ENCODE measurements around the gene STUM. TPM values are rescaled to one million over a fixed set of nuclear protein-coding genes. Genes with fewer than 3 reads are reported as not detected.
"Not testable (repeated sequence)": the region's sequence is repeated elsewhere in the genome, so short reads cannot be mapped to it uniquely, and the experiment has no call there.

Gene STUM
- total RNA-seq, 1 experiment from 2014 or later, result not detected

DNA sequence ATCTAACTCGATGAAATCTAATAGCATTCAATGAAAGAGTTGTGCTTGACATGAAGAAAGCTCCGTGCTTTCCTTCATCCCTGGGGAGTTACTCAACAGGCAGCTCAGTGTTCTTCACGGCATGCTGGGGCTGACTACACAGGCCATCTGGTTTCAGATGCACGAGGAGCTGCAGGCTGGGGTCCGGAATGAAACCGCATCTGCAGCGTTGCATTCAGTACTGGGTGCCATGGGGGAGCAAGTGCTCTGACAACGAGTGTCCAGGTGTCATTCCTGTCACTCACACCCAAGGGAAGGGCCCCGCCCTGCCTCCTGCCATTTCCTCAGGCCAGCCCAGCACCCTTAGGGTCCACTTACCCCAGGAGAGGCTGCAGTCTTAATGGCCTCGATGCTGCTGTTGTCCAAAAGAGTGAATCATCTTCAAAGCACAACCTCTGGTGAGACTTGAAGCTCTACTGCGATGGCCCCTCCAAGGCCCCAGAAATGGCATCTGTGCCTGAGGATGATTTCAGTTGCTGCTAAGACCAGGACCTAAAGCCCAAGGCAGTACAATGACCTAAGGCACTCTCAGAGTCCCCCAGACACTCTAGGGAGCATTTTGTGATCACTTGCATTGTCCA, 61.4 kb downstream of the STUM start:
- TF ChIP-seq, protein P1, sequence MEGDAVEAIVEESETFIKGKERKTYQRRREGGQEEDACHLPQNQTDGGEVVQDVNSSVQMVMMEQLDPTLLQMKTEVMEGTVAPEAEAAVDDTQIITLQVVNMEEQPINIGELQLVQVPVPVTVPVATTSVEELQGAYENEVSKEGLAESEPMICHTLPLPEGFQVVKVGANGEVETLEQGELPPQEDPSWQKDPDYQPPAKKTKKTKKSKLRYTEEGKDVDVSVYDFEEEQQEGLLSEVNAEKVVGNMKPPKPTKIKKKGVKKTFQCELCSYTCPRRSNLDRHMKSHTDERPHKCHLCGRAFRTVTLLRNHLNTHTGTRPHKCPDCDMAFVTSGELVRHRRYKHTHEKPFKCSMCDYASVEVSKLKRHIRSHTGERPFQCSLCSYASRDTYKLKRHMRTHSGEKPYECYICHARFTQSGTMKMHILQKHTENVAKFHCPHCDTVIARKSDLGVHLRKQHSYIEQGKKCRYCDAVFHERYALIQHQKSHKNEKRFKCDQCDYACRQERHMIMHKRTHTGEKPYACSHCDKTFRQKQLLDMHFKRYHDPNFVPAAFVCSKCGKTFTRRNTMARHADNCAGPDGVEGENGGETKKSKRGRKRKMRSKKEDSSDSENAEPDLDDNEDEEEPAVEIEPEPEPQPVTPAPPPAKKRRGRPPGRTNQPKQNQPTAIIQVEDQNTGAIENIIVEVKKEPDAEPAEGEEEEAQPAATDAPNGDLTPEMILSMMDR (IDR thresholded peaks at IDR 0.05; ENCODE audit: unreplicated experiment), result no peak
- no TSS peak for BruUV-seq (replicated peaks)
- intact Hi-C loops (cut with micrococcal nuclease; ENCODE audit: unreplicated experiment), result loop anchor here (2.0 to 5.0 kb wide), 2 partner anchors 63 to 188 kb away; no protein-coding TSS in a partner anchor
- Mint-ChIP-seq H3K4me1 (ENCODE audit: low read depth, unreplicated experiment) (no peaks in the 10 kb centered on the region), H3K36me3 (ENCODE audit: insufficient read depth, unreplicated experiment) (no peaks in the 10 kb centered on the region), H3K4me3 (ENCODE audit: low read depth, unreplicated experiment) (no peak overlapping the region), H3K9me3 (ENCODE audit: low read depth, unreplicated experiment) (no peaks in the 10 kb centered on the region), H3K27ac (ENCODE audit: unreplicated experiment) (no peak overlapping the region), H3K27me3 (ENCODE audit: unreplicated experiment) (peaks cover 90% of the 10 kb centered on the region)
- CTCF ChIA-PET, result interaction anchor here (1.1 kb wide), 1 partner anchor 16 kb away, joined by 3 read pairs; no protein-coding TSS in a partner anchor
- no peak for DNase-seq

DNA sequence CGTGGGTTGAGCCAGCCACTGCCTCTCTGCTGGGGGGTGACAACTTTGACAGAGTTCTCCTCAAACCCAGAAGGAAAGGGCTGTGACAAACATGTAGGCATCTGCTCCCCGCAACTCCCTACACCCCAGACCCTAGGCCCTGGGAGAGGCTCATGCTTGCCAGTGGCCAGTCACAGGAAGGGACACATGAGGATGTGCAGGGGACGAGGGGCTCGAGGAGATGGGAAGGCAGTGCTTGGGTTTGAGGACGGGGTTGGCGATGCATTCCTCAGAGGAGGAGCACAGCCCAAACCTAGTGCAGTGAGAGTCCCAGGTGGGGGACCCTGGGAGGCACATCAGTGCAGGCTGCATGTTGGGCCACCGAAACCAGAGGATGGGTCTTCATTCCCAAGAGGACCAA, 62.1 kb downstream of the STUM start:
- Mint-ChIP-seq H3K4me1 (ENCODE audit: low read depth, unreplicated experiment) (no peaks in the 10 kb centered on the region), H3K27ac (ENCODE audit: unreplicated experiment) (no peak overlapping the region), H3K4me3 (ENCODE audit: low read depth, unreplicated experiment) (no peak overlapping the region), H3K27me3 (ENCODE audit: unreplicated experiment) (peaks cover 88% of the 10 kb centered on the region), H3K36me3 (ENCODE audit: insufficient read depth, unreplicated experiment) (no peaks in the 10 kb centered on the region), H3K9me3 (ENCODE audit: low read depth, unreplicated experiment) (no peaks in the 10 kb centered on the region)
- CTCF ChIA-PET, result interaction anchor here (1.1 kb wide), 1 partner anchor 16 kb away, joined by 3 read pairs; no protein-coding TSS in a partner anchor
- DNase-seq, result no peak
- intact Hi-C loops (cut with micrococcal nuclease; ENCODE audit: unreplicated experiment), result loop anchor here (5.0 kb wide), 1 partner anchor 188 kb away; no protein-coding TSS in a partner anchor
- TF ChIP-seq, protein P1 (IDR thresholded peaks at IDR 0.05; ENCODE audit: unreplicated experiment), result no peak
- no TSS peak for BruUV-seq (replicated peaks)

DNA sequence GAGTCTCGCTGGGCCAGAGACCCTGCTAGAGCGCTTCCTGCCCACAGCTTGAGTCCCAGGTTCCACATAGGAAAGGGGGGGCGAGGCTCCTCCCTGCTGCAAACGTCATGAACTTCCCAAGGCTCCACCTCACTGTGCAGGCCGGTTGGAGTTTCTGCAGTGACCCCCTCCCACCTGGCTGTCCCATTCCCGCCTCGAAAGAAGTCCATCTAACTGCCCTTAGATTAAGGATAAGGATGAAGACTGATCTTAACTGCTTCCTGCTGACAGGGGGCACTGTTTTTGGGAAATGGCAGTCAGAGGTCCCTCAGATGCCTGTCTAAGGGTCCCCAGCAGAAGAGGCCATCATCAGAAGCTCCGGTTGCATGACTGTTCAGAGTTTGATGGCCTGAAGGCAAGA, 62.7 kb downstream of the STUM start:
- Mint-ChIP-seq H3K4me3 (ENCODE audit: low read depth, unreplicated experiment) (no peak overlapping the region), H3K27ac (ENCODE audit: unreplicated experiment) (no peak overlapping the region), H3K27me3 (ENCODE audit: unreplicated experiment) (peaks cover 89% of the 10 kb centered on the region), H3K36me3 (ENCODE audit: insufficient read depth, unreplicated experiment) (no peaks in the 10 kb centered on the region), H3K4me1 (ENCODE audit: low read depth, unreplicated experiment) (no peaks in the 10 kb centered on the region), H3K9me3 (ENCODE audit: low read depth, unreplicated experiment) (no peaks in the 10 kb centered on the region)
- CTCF ChIA-PET, result no interaction called here
- DNase-seq, result no peak
- no TSS peak for BruUV-seq (replicated peaks)
- intact Hi-C loops (cut with micrococcal nuclease; ENCODE audit: unreplicated experiment), result loop anchor here (5.0 kb wide), 1 partner anchor 189 kb away; no protein-coding TSS in a partner anchor
- TF ChIP-seq, protein P1 (IDR thresholded peaks at IDR 0.05; ENCODE audit: unreplicated experiment), result no peak

DNA sequence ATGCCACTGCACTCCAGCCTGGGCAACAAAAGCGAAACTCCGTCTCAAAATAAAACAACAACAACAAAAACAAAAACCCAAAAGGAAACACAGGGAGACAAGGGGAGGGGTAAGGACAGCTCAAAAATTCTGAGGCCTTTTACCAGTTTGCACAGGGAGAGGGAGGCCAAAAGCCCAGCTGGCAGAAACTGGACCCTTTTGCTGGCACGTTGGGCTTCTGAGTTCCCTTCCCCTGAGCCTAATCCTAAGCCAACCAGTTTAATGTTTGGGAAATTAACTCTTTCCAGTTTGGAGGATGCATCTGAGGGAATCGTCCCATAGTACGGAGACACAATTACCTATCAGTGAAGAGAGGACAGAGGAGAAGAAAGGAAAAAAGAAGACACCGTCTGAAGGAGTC, 63.4 kb downstream of the STUM start:
- CTCF ChIA-PET, result interaction anchor here (0.6 to 0.7 kb wide), 2 partner anchors 71 to 121 kb away, joined by 3 to 6 read pairs; no protein-coding TSS in a partner anchor

DNA sequence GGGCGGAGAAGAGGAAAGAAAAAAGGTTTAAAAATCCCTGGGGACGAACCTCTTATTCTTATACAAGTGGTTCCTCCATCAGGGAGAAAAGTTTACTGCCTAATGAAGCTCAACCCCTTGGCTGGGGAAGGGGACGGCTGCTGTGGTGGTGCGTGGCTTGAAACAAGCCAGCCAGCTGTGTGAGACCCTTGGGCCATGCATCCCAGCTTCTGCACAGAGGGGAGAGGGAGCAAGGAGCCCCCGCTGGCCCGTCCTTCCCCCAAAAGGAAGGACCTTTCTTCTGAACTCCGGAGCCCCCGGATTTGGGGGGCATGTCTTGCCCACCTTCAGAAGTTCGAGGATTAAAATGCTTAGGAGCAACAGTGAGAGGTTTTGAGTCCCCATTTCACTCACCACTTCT, 67.3 kb downstream of the STUM start:
- Mint-ChIP-seq H3K4me1 (ENCODE audit: low read depth, unreplicated experiment) (no peaks in the 10 kb centered on the region), H3K27me3 (ENCODE audit: unreplicated experiment) (peaks cover 88% of the 10 kb centered on the region), H3K27ac (ENCODE audit: unreplicated experiment) (no peak overlapping the region), H3K9me3 (ENCODE audit: low read depth, unreplicated experiment) (no peaks in the 10 kb centered on the region), H3K4me3 (ENCODE audit: low read depth, unreplicated experiment) (no peak overlapping the region), H3K36me3 (ENCODE audit: insufficient read depth, unreplicated experiment) (no peaks in the 10 kb centered on the region)
- DNase-seq, result no peak
- CTCF ChIA-PET, result no interaction called here
- intact Hi-C loops (cut with micrococcal nuclease; ENCODE audit: unreplicated experiment), result no loop called here
- BruUV-seq (replicated peaks), result no TSS peak
- TF ChIP-seq, protein P1 (IDR thresholded peaks at IDR 0.05; ENCODE audit: unreplicated experiment), result no peak

More for the DNA sequence above, 63.4 kb downstream of the STUM start:
- intact Hi-C loops (cut with micrococcal nuclease; ENCODE audit: unreplicated experiment), result loop anchor here (5.0 kb wide), 1 partner anchor 190 kb away; no protein-coding TSS in a partner anchor
- H3K27me3 Mint-ChIP-seq (ENCODE audit: unreplicated experiment), result peaks cover 94% of the 10 kb centered on the region
- H3K36me3 Mint-ChIP-seq (ENCODE audit: insufficient read depth, unreplicated experiment); H3K4me3 Mint-ChIP-seq (ENCODE audit: low read depth, unreplicated experiment); H3K27ac Mint-ChIP-seq (ENCODE audit: unreplicated experiment); BruUV-seq (replicated peaks); H3K9me3 Mint-ChIP-seq (ENCODE audit: low read depth, unreplicated experiment); DNase-seq; H3K4me1 Mint-ChIP-seq (ENCODE audit: low read depth, unreplicated experiment): not testable (repeated sequence)

All from Calu3 (cell line).